HEK293 (cell line): ENCODE data around the gene LRRC26.

Source experiments
- GFI1B ChIP-seq: fragments of 450-650 bp; formaldehyde crosslinking; IDR thresholded peaks from 2 replicates; pipeline ENCODE4 v1.5.1; 2016; ENCODE audit warnings: missing biosample characterization, missing genetic modification characterization
- PRDM1 ChIP-seq: fragments of 450-650 bp; formaldehyde crosslinking; IDR thresholded peaks from 2 replicates; pipeline ENCODE4; 2016; ENCODE audit warnings: missing biosample characterization, missing genetic modification characterization
- ZBTB48 ChIP-seq: fragments of 450-650 bp; formaldehyde crosslinking; IDR thresholded peaks from 2 replicates; pipeline ENCODE4 v1.5.1; 2016; ENCODE audit warnings: missing biosample characterization, missing genetic modification characterization
- ZNF146 ChIP-seq: fragments of 450-650 bp; formaldehyde crosslinking; IDR thresholded peaks from 2 replicates; pipeline ENCODE4 v1.5.1; 2016; ENCODE audit warnings: missing biosample characterization, missing genetic modification characterization
- ZNF175 ChIP-seq: fragments of 450-650 bp; formaldehyde crosslinking; IDR thresholded peaks from 2 replicates; pipeline ENCODE4 v1.5.1; 2016; ENCODE audit warnings: missing biosample characterization, missing genetic modification characterization
- ZNF555 ChIP-seq: fragments of 450-650 bp; formaldehyde crosslinking; conservative IDR thresholded peaks from 2 replicates; pipeline ENCODE4 v1.5.1; 2017; ENCODE audit warnings: missing biosample characterization, mild to moderate bottlenecking, missing genetic modification characterization, inconsistent platforms
- ZNF571 ChIP-seq: fragments of 450-650 bp; formaldehyde crosslinking; IDR thresholded peaks from 2 replicates; pipeline ENCODE4 v1.5.0; 2017; ENCODE audit warnings: missing biosample characterization, missing genetic modification characterization
- TF ChIP-seq, protein P1 (sequence below): fragments of 450-650 bp; formaldehyde crosslinking; IDR thresholded peaks from 2 replicates; pipeline ENCODE4 v1.5.1; 2016; ENCODE audit warnings: missing biosample characterization, missing genetic modification characterization
- TF ChIP-seq, protein P2 (sequence below): IDR thresholded peaks from 2 replicates; pipeline ENCODE4 v1.6.1; 2011; ENCODE audit warnings: mild to moderate bottlenecking, low read depth, low read length, borderline replicate concordance

DNA sequence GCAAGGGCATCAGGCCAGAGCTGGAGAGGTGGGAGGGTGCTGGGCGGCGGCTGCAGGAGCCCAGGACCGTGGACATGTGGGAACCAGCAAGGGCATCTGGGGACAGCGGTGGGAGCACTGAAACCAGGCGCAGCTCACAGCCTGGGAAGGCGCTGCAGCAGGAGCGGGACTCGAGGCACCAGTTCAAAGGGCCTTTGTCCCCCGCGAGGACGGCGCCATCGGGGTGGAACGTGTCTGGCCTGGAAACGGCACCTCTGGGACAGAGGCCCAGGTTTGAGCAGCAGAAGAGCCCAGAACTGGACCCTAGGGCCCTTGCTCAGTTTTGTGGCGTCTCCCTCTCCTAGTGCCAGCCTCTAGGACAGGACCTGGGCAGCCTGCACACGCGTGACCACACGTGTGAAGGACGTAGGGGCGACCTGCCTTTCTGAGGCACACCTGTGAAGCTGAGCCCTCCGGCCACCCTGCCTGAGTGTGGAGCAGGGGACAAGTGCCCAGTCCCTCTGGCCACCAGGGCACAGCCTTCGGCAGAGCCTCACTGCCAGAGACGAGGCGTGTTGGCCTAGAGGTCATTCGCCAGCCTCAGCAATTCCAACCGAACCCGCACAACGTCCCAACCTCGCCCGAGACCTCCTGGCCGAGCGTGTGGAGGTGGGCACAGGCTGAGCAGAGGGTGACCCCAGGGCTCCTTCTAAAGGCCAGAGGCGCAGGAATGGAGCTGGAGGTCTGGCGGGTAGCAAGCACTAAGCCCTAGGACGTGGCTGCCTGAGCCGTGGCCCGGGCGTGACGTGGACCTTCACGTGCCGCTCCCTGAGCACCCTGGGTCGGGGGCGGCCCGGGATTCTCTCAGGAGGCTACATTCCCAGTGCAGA is 4.2 kb upstream of the LRRC26 start:
- TF ChIP-seq ZBTB48 (tag by site-specific recombination) (no peak), ZNF555 (tag by site-specific recombination) (no peak), ZNF571 (no peak), GFI1B (tag by site-specific recombination) (no peak), PRDM1 (tag by site-specific recombination) (no peak), ZNF146 (tag by site-specific recombination) (no peak), ZNF175 (no peak)
- TF ChIP-seq, protein P1, sequence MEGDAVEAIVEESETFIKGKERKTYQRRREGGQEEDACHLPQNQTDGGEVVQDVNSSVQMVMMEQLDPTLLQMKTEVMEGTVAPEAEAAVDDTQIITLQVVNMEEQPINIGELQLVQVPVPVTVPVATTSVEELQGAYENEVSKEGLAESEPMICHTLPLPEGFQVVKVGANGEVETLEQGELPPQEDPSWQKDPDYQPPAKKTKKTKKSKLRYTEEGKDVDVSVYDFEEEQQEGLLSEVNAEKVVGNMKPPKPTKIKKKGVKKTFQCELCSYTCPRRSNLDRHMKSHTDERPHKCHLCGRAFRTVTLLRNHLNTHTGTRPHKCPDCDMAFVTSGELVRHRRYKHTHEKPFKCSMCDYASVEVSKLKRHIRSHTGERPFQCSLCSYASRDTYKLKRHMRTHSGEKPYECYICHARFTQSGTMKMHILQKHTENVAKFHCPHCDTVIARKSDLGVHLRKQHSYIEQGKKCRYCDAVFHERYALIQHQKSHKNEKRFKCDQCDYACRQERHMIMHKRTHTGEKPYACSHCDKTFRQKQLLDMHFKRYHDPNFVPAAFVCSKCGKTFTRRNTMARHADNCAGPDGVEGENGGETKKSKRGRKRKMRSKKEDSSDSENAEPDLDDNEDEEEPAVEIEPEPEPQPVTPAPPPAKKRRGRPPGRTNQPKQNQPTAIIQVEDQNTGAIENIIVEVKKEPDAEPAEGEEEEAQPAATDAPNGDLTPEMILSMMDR (tag by site-specific recombination): no peak
- TF ChIP-seq, protein P2, sequence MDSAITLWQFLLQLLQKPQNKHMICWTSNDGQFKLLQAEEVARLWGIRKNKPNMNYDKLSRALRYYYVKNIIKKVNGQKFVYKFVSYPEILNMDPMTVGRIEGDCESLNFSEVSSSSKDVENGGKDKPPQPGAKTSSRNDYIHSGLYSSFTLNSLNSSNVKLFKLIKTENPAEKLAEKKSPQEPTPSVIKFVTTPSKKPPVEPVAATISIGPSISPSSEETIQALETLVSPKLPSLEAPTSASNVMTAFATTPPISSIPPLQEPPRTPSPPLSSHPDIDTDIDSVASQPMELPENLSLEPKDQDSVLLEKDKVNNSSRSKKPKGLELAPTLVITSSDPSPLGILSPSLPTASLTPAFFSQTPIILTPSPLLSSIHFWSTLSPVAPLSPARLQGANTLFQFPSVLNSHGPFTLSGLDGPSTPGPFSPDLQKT: no peak
